AG20443 (cell line): ENCODE measurements around the gene EGR1.

Experiments
- DNase-seq: peaks from one replicate; pipeline ENCODE4 v3.0.0; 2012; ENCODE audit warnings: low spot score, mixed read lengths

The EGR1 gene

DNA sequence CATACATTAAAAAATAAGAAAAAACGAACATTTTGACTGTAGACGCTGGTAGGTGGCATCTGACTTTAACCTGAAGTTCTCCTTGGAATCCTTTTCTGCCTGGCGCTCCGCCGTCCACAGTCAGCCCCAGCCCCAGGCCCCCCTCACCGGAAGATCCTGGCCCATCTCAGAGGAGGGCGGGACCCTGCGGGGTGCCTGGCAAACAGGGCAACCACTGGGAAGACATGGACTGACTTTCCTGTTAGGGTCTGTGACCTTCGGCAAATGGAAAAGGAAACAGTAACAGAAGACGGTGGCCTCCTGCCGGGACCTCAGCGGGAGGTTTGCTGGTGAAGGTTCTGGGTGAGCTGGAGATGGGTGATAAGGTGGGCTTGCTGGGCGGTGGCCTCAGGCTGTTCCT, 11.7 kb upstream of the EGR1 start:
- DNase-seq: no peak

- no peak for DNase-seq
Observed at GRCh38 chr5:138454121-138454520, 11.2 kb upstream of the EGR1 start.

GRCh38 chr5:138455232-138455930, 9.9 kb upstream of the EGR1 start:
- no peak for DNase-seq

GRCh38 chr5:138457531-138458275, 7.6 kb upstream of the EGR1 start:
- no peak for DNase-seq

DNA sequence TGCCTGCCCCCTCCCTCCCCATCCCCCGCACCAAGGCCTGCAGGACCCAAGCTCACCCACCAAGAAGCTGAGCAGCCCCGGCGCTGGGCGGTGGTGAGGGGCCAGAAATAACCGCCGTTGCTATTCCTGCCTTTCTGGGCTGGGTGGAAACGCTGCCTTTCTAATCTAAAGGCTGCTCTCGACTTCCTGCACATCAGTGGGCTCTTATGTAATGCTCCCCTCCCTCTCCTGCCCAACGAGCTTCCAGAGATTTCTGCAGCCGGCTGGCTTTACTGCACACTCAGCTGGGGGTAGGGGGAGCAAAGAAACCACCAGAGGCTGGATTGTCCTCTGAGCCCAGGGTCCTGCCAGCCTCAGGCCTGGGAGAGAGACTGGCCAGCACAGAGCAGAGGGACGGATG, 6.9 kb upstream of the EGR1 start:
- no peak for DNase-seq

GRCh38 chr5:138458856-138459255, 6.4 kb upstream of the EGR1 start:
- DNase-seq: no peak

DNA sequence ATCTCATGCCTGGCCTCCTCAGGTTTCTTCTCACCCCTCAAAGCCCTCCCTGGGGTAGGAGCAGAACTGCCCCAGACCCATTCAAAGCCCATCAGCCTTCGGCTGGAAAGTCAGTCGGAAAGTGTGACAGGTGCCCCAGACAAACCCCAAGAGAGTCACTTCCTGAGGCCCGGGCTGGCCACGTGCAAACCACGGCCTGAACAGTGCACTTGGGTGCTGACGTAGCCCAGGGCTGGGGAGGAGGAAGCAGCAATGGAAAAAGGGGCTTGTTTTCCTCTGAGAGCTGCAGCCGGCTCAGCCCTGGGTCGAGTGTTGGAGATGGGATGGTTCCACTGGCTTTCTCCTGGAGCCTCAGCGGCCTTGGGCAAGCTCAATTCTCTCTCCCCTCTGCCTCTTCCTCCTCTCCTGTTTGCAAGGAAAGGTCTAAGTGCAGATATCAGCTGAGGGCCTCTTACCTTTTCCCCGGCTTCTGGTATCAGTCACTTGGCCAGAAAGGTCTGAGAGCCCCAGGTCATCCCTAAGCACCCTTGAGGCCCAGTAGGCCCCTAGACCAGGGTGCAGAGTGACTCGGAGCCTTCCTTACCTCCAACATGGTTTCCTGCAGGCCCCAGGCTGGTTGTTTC, 5.9 kb upstream of the EGR1 start:
- DNase-seq: no peak

- no peak for DNase-seq
Observed at GRCh38 chr5:138460032-138460693, 5.1 kb upstream of the EGR1 start.

- DNase-seq: peak; percentile 79
Observed at GRCh38 chr5:138461343-138462125, 3.7 kb upstream of the EGR1 start.

- peak; percentile 32 for DNase-seq
Observed at GRCh38 chr5:138463419-138464007, 1.8 kb upstream of the EGR1 start.

DNA sequence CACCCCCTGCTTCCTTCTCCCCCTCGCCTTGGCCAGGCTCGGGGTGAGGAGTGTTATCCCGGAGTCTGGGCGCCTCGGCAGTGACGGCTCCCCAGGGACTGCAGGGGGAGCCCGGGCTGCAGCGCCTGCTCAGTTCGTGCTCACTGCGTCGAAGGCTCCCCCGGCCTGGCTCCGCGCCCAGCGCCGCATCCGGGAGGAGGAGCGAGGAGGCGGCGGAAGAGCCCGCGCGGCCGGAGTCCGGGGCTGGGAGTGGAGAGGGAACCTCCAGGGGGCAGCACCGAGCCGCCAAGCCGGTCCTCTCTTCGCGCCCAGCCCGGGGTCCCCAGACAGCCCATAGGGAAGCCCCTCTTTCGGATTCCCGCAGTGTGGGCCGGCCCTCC, 1.3 kb upstream of the EGR1 start:
- DNase-seq: peak; percentile 97

GRCh38 chr5:138464388-138465260, 655 bp upstream of the EGR1 start:
- DNase-seq: peak; percentile 94

- no peak for DNase-seq
Observed at GRCh38 chr5:138466125-138466899, 1.0 kb downstream of the EGR1 start.

DNA sequence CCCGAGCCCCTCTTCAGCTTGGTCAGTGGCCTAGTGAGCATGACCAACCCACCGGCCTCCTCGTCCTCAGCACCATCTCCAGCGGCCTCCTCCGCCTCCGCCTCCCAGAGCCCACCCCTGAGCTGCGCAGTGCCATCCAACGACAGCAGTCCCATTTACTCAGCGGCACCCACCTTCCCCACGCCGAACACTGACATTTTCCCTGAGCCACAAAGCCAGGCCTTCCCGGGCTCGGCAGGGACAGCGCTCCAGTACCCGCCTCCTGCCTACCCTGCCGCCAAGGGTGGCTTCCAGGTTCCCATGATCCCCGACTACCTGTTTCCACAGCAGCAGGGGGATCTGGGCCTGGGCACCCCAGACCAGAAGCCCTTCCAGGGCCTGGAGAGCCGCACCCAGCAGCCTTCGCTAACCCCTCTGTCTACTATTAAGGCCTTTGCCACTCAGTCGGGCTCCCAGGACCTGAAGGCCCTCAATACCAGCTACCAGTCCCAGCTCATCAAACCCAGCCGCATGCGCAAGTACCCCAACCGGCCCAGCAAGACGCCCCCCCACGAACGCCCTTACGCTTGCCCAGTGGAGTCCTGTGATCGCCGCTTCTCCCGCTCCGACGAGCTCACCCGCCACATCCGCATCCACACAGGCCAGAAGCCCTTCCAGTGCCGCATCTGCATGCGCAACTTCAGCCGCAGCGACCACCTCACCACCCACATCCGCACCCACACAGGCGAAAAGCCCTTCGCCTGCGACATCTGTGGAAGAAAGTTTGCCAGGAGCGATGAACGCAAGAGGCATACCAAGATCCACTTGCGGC, 1.8 kb downstream of the EGR1 start:
- DNase-seq: no peak

GRCh38 chr5:138467711-138468132, 2.4 kb downstream of the EGR1 start:
- no peak for DNase-seq

DNA sequence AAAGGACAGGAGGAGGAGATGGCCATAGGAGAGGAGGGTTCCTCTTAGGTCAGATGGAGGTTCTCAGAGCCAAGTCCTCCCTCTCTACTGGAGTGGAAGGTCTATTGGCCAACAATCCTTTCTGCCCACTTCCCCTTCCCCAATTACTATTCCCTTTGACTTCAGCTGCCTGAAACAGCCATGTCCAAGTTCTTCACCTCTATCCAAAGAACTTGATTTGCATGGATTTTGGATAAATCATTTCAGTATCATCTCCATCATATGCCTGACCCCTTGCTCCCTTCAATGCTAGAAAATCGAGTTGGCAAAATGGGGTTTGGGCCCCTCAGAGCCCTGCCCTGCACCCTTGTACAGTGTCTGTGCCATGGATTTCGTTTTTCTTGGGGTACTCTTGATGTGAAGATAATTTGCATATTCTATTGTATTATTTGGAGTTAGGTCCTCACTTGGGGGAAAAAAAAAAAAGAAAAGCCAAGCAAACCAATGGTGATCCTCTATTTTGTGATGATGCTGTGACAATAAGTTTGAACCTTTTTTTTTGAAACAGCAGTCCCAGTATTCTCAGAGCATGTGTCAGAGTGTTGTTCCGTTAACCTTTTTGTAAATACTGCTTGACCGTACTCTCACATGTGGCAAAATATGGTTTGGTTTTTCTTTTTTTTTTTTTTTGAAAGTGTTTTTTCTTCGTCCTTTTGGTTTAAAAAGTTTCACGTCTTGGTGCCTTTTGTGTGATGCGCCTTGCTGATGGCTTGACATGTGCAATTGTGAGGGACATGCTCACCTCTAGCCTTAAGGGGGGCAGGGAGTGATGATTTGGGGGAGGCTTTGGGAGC, 3.1 kb downstream of the EGR1 start:
- DNase-seq: no peak

GRCh38 chr5:138468966-138469539, 3.8 kb downstream of the EGR1 start:
- no peak for DNase-seq
